Mesendoderm (in vitro differentiated cells): ENCODE measurements around the gene OR13C4.

Experiments
- DNase-seq: peaks from one replicate; pipeline ENCODE4 v3.0.0; 2013
- H2AK5ac ChIP-seq: 2 replicates; pipeline ENCODE4 v1.6.1; 2013; ENCODE audit warnings: low read length, inconsistent platforms
- H2BK120ac ChIP-seq: 2 replicates; pipeline ENCODE4 v1.6.1; 2013; ENCODE audit warnings: low read depth, mild to moderate bottlenecking, low read length, moderate library complexity, mixed read lengths
- H2BK15ac ChIP-seq: replicated peaks from 2 replicates; pipeline ENCODE4 v1.6.1; 2013; ENCODE audit warnings: low read depth, mild to moderate bottlenecking, moderate library complexity
- H2BK5ac ChIP-seq: 2 replicates; pipeline ENCODE4 v1.6.1; 2013; ENCODE audit warnings: low read length, inconsistent platforms
- H3K18ac ChIP-seq: 2 replicates; pipeline ENCODE4 v1.6.1; 2013; ENCODE audit warnings: mild to moderate bottlenecking, low read length, mixed read lengths
- H3K23ac ChIP-seq: one replicate; pipeline ENCODE4 v1.6.1; 2013; ENCODE audit warnings: low read length
- H3K27ac ChIP-seq: 2 replicates; pipeline ENCODE4 v1.5.1; 2013; ENCODE audit warnings: low read depth, mild to moderate bottlenecking, inconsistent platforms, low read length, moderate library complexity
- H3K27me3 ChIP-seq: 2 replicates; pipeline ENCODE4 v1.6.1; 2013; ENCODE audit warnings: low read length, control low read depth, mild to moderate bottlenecking, inconsistent platforms; ENCODE audit not compliant: insufficient read depth, poor library complexity
- H3K36me3 ChIP-seq: 2 replicates; pipeline ENCODE4 v1.6.1; 2013; ENCODE audit warnings: low read length, inconsistent platforms; ENCODE audit not compliant: control insufficient read depth, insufficient read depth
- H3K4ac ChIP-seq: one replicate; pipeline ENCODE4 v1.6.1; 2013; ENCODE audit warnings: low read depth, mild to moderate bottlenecking, low read length, moderate library complexity
- H3K4me1 ChIP-seq: 2 replicates; pipeline ENCODE4 v1.6.1; 2013; ENCODE audit warnings: low read depth, low read length, inconsistent platforms; ENCODE audit not compliant: control insufficient read depth
- H3K4me2 ChIP-seq: 2 replicates; pipeline ENCODE4 v1.6.1; 2013; ENCODE audit warnings: low read length
- H3K4me3 ChIP-seq: 2 replicates; pipeline ENCODE4 v1.5.1; 2013; ENCODE audit warnings: mild to moderate bottlenecking, low read length
- H3K56ac ChIP-seq: one replicate; pipeline ENCODE4 v1.6.1; 2013; ENCODE audit warnings: low read length
- H3K79me1 ChIP-seq: 2 replicates; pipeline ENCODE4 v1.6.1; 2013; ENCODE audit warnings: low read length, inconsistent platforms
- H3K79me2 ChIP-seq: 2 replicates; pipeline ENCODE4 v1.6.1; 2013; ENCODE audit warnings: mild to moderate bottlenecking, low read length; ENCODE audit not compliant: control insufficient read depth, insufficient read depth
- H3K9ac ChIP-seq: 2 replicates; pipeline ENCODE4 v1.6.1; 2013; ENCODE audit warnings: low read length, inconsistent platforms
- H4K5ac ChIP-seq: one replicate; pipeline ENCODE4 v1.6.1; 2013; ENCODE audit warnings: low read length
- H4K8ac ChIP-seq: one replicate; pipeline ENCODE4 v1.6.1; 2013; ENCODE audit warnings: low read depth, mild to moderate bottlenecking, control low read depth, low read length, moderate library complexity
- WGBS: extraction: QIAGEN DNeasy Blood & Tissue Kit; methylation state at CpG from one replicate; pipeline ENCODE4 v1.1.7; 2013; ENCODE audit warnings: low lambda C conversion rate, missing lambda C conversion rate; ENCODE audit not compliant: insufficient coverage; ENCODE audit errors: extremely low coverage; 5-methylcytosine and 5-hydroxymethylcytosine counted together

The OR13C4 gene

GRCh38 chr9:104485014-104485413 lies 42.0 kb downstream of the OR13C4 start:
- Histone ChIP-seq H4K5ac (no peak overlapping the region), H3K56ac (no peak overlapping the region), H2BK5ac (no peak overlapping the region), H3K27me3 (no peaks in the 10 kb centered on the region), H2BK120ac (no peak overlapping the region), H3K18ac (no peak overlapping the region), H3K79me1 (no peaks in the 10 kb centered on the region), H4K8ac (no peak overlapping the region), H3K4ac (no peak overlapping the region), H3K27ac (no peak overlapping the region), H3K79me2 (no peaks in the 10 kb centered on the region), H2AK5ac (no peak overlapping the region), H3K23ac (no peak overlapping the region), H3K4me3 (no peak overlapping the region), H3K9ac (no peak overlapping the region), H3K4me2 (no peak overlapping the region), H3K36me3 (no peaks in the 10 kb centered on the region), H3K4me1 (no peaks in the 10 kb centered on the region), H2BK15ac (no peak overlapping the region)
- no peak for DNase-seq
- no CpG with 5 or more reads among the region's 2 CpGs for WGBS

GRCh38 chr9:104482921-104483570 lies 44.0 kb downstream of the OR13C4 start:
- Histone ChIP-seq H3K18ac (no peak overlapping the region), H4K5ac (no peak overlapping the region), H3K27me3 (no peaks in the 10 kb centered on the region), H3K56ac (no peak overlapping the region), H2AK5ac (no peak overlapping the region), H3K4me2 (no peak overlapping the region), H3K27ac (no peak overlapping the region), H4K8ac (no peak overlapping the region), H3K36me3 (no peaks in the 10 kb centered on the region), H2BK5ac (no peak overlapping the region), H3K4me3 (no peak overlapping the region), H2BK120ac (no peak overlapping the region), H2BK15ac (no peak overlapping the region), H3K9ac (no peak overlapping the region), H3K23ac (no peak overlapping the region), H3K79me2 (no peaks in the 10 kb centered on the region), H3K79me1 (no peaks in the 10 kb centered on the region), H3K4ac (no peak overlapping the region), H3K4me1 (no peaks in the 10 kb centered on the region)
- DNase-seq, result no peak
- WGBS, result no CpG with 5 or more reads among the region's 5 CpGs
